Left ventricle myocardium inferior (tissue), 1 donor: Measurements from ENCODE around the gene ABCG1. TPM values are rescaled to one million over a fixed set of nuclear protein-coding genes. Genes with fewer than 3 reads are reported as not detected.

Experiments used
- DNase-seq: peaks from one replicate; pipeline ENCODE4 v3.0.0-alpha.2; 2020
- H3K27ac ChIP-seq: fragments of 200-600 bp; replicated peaks from 2 replicates; pipeline ENCODE4 v1.8.0; 2021
- H3K27me3 ChIP-seq: fragments of 200-600 bp; 2 replicates; pipeline ENCODE4 v1.8.0; 2021; ENCODE audit warnings: low read depth
- H3K36me3 ChIP-seq: fragments of 200-600 bp; 2 replicates; pipeline ENCODE4 v1.8.0; 2021
- H3K4me1 ChIP-seq: fragments of 200-600 bp; 2 replicates; pipeline ENCODE4 v1.8.0; 2021
- H3K4me3 ChIP-seq: fragments of 200-600 bp; 2 replicates; pipeline ENCODE4 v1.8.0; 2021; ENCODE audit warnings: mild to moderate bottlenecking, moderate library complexity
- H3K9me3 ChIP-seq: fragments of 200-600 bp; replicated peaks from 2 replicates; pipeline ENCODE4 v1.8.0; 2021
- CTCF ChIP-seq: fragments of 200-600 bp; IDR thresholded peaks from 2 replicates; pipeline ENCODE4 v1.8.0; 2021; ENCODE audit warnings: antibody characterized with exemption, mild to moderate bottlenecking, borderline replicate concordance
- intact Hi-C: fragments of 100-400 bp; cut with micrococcal nuclease; formaldehyde crosslinking; loops from one replicate; pipeline ENCODE4 v1.11.0; 2022
- total RNA-seq: library from RNA; stranded (reverse); fragmentation: NEBNext Ultra II Directional; extraction: Animal tissue kit (Norgen Biotek cat#: 25700); gene quantifications from one replicate; pipeline ENCODE4 v1.2.1, GENCODE V29; 2021
- donor health status: DM: no; HTN: yes; CAD: no; lungs with severe emphysema.

Gene ABCG1
- total RNA-seq, 1 donor from 2014 or later = 8.7 TPM

- intact Hi-C loops = no loop called here
- H3K4me1 ChIP-seq = no peaks in the 10 kb centered on the region
- no peaks in the 10 kb centered on the region for H3K36me3 ChIP-seq
- no peaks in the 10 kb centered on the region for H3K9me3 ChIP-seq
- no peaks in the 10 kb centered on the region for H3K27me3 ChIP-seq
- no peak for DNase-seq
- TF ChIP-seq CTCF = no peak
- no peak overlapping the region for H3K4me3 ChIP-seq
- H3K27ac ChIP-seq = no peak overlapping the region
These were observed 5.7 kb upstream of the ABCG1 start for GRCh38 chr21:42213082-42213774.

- no peaks in the 10 kb centered on the region for H3K27me3 ChIP-seq
- H3K4me3 ChIP-seq = no peak overlapping the region
- TF ChIP-seq CTCF = no peak
- H3K4me1 ChIP-seq = peaks cover 7% of the 10 kb centered on the region
- no peak for DNase-seq
- H3K27ac ChIP-seq = no peak overlapping the region
- H3K36me3 ChIP-seq = no peaks in the 10 kb centered on the region
- intact Hi-C loops = no loop called here
- no peaks in the 10 kb centered on the region for H3K9me3 ChIP-seq
These were observed 4.7 kb upstream of the ABCG1 start for GRCh38 chr21:42214081-42214750.

- intact Hi-C loops = no loop called here
- no peak for DNase-seq
These were observed 4.0 kb upstream of the ABCG1 start for GRCh38 chr21:42214921-42215320.

GRCh38 chr21:42215942-42216725, 2.8 kb upstream of the ABCG1 start:
- H3K27me3 ChIP-seq = no peaks in the 10 kb centered on the region
- peaks cover 25% of the 10 kb centered on the region for H3K4me1 ChIP-seq
- no peak for TF ChIP-seq CTCF
- H3K9me3 ChIP-seq = no peaks in the 10 kb centered on the region
- no peak overlapping the region for H3K4me3 ChIP-seq
- H3K36me3 ChIP-seq = no peaks in the 10 kb centered on the region
- H3K27ac ChIP-seq = no peak overlapping the region
- no peak for DNase-seq
- intact Hi-C loops = no loop called here

More at GRCh38 chr21:42214921-42215320, 4.0 kb upstream of the ABCG1 start:
- Histone ChIP-seq H3K9me3 (no peaks in the 10 kb centered on the region), H3K27ac (no peak overlapping the region), H3K36me3 (no peaks in the 10 kb centered on the region), H3K27me3 (no peaks in the 10 kb centered on the region), H3K4me3 (no peak overlapping the region), H3K4me1 (peaks cover 14% of the 10 kb centered on the region)
- no peak for TF ChIP-seq CTCF

GRCh38 chr21:42216726-42217572, 2.0 kb upstream of the ABCG1 start:
- H3K9me3 ChIP-seq = no peaks in the 10 kb centered on the region
- no peaks in the 10 kb centered on the region for H3K27me3 ChIP-seq
- H3K4me3 ChIP-seq = no peak overlapping the region
- H3K36me3 ChIP-seq = no peaks in the 10 kb centered on the region
- intact Hi-C loops = no loop called here
- H3K27ac ChIP-seq = no peak overlapping the region
- peaks cover 33% of the 10 kb centered on the region for H3K4me1 ChIP-seq
- DNase-seq = no peak
- TF ChIP-seq CTCF = no peak
